HG03571 (cell line): Measurements from ENCODE around the gene OPA3.
"Not testable (repeated sequence)": the region's sequence is repeated elsewhere in the genome, so short reads cannot be mapped to it uniquely, and the experiment has no call there.

Experiments
- ATAC-seq: cut with Tn5 transposase; IDR thresholded peaks from one replicate; pipeline ENCODE4 v1.9.1; 2021; ENCODE audit not compliant: unreplicated experiment

The OPA3 gene

DNA sequence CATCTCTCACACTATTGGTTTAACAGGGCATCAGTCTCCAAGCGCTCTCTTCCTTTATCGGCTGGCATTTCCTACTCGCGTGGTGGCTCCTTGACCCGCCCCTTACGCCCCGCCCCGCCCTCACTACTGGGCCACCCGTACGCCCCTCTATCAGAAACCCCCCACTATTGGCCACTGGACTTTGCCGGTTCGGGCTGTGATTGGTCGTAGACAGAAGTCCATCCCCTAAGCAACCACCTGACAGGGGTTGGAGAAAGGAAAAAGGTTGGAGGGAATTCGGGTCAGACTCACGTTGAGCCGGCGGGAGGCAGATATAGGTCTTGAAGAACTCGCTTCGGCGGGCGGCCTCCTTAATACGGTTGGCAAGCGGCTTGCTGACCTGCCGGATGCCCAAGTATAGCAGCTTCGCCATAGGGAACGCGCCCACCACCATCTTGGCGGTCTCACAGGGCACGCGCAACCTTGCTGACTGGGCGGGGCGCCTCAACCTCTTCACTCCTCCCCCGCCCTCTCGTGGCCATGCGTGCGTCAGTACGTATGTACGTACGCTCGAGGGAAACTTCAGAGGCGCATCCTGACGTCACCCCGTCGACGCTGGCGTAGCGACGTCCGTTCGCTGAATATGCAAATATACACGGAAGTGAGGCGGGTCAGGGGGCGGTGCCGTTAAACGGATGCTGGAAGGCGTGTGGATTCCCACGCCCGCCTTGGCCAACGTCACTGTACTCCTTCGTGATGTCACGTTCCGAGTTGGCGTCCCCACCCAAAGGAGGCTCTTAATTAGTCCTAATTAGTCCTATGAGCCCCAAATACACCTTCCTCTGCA is at the start of gene OPA3:
TSS of gene OPA3 (minus strand) at position 471 of the 826 bp plus-strand sequence. CDS start at position 433, 38 bp downstream.
- peak; percentile 85 for ATAC-seq

DNA sequence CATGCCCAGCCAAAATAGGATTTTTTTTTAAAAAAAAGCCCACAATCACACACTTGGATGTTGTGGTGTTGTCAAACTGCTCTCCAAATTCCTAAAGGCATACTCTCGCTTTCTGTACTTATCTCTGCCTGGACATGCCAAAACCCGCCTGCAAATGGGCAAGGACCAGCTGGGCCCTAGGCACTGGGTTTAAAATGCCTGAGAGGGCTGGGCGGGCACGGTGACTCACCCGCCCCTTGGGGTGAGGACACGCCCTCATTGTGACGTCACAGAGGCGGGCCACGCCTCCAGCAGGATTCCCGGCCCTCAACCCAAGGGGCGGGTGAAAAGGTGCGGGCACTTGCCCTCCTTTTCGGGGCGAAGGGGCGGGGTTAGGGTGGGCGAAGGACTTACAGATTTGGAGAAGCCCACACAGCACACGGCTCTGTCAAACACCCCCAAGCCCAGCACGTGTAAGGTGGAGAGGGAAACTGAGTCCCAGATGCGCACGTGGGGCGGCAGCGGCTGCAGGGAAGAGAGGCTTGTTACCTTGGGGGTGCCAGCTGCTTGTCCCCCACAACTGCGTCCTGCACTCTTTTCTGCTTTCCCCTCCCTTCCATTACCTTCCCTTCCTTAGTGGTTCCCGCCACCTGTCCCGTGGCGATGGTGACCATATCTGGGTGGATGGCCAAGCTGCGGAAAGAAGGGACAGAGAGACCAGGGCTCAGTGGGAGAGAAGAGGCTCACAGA is 48.0 kb upstream of the OPA3 start:
- ATAC-seq, result no peak

GRCh38 chr19:45630463-45630862 is 45.9 kb upstream of the OPA3 start:
- ATAC-seq, result no peak

GRCh38 chr19:45629704-45630103 is 45.1 kb upstream of the OPA3 start:
- no peak for ATAC-seq

DNA sequence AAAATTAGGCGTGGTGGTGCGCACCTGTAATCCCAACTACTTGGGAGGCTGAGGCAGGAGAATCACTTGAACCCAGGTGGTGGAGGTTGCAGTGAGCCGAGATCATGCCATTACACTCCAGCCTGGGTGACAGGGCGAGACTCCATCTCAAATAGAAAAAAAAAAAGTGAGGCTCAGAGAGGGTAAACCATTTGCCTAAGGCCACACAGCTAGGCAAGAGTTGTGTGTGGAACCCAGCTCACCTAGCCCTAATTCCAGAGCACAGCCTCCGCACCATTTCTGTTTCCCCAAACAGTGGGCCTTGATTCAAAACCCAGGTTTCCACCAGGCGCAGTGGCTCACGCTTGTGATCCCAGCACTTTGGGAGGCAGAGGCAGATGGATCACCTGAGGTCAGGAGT is 43.6 kb upstream of the OPA3 start:
- ATAC-seq, result not testable (repeated sequence)

GRCh38 chr19:45623984-45624383 is 39.4 kb upstream of the OPA3 start:
- ATAC-seq, result no peak

DNA sequence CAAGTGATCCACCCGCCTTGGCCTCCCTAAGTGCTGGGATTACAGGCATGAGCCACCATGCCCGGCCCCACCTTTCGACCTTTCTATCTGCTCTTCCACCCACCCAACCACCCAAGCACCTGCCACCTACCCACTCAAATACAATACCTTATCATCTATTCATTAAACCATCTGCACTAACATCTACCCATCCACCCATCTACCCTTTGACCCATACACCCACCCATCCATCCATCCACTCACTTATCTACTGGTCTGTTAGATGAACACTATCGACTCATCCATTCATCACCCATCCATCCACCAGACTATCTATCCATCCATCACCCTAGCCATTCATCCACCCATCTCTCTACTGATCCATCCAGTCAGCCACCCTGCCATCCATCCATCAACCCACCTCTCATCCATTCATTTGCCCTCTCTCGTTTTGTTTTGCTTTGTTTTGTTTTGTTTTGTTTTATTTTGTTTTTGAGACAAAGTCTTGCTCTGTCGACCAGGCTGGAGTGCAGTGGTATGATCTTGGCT is 37.4 kb upstream of the OPA3 start:
- no peak for ATAC-seq

GRCh38 chr19:45621389-45621788 is 36.8 kb upstream of the OPA3 start:
- no peak for ATAC-seq

DNA sequence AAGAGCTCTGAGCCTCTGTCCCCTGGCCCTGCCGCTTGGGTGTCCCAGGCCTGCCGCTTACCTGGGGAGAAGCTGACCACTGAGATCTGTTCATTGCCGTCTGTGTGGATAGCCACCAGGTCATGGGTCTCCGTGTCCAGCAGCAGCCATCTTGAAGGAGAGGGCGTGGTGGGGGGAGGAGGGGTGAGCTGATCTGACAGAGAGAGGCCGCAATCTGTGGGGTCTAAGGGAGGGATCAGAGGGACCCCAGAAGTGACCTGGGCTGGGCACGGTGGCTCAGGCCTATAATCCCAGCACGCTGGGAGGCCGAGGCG is 32.1 kb upstream of the OPA3 start:
- ATAC-seq, result no peak

- ATAC-seq, result no peak
These were observed 31.4 kb upstream of the OPA3 start for GRCh38 chr19:45615795-45616703.

DNA sequence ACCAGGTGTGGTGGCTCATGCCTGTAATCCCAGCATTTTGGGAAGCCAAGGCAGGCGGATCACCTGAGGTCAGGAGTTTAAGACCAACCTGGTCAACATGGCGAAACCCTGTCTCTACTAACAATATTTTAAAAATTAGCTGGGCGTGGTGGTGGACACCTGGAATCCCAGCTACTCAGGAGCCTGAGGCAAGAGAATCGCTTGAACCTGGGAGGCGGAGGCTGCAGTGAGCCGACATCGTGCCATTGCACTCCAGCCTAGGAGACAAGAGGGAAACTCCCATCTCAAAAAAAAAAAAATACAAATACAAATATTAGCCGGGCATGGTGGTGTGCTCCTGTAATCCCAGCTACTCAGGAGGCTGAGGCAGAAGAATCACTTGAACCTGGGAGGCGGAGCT is 30.5 kb upstream of the OPA3 start:
- not testable (repeated sequence) for ATAC-seq

GRCh38 chr19:45613926-45614725 is 29.5 kb upstream of the OPA3 start:
- ATAC-seq, result no peak

- no peak for ATAC-seq
These were observed 24.3 kb upstream of the OPA3 start for GRCh38 chr19:45608948-45609347.

GRCh38 chr19:45607071-45608029 is 22.7 kb upstream of the OPA3 start:
- no peak for ATAC-seq

DNA sequence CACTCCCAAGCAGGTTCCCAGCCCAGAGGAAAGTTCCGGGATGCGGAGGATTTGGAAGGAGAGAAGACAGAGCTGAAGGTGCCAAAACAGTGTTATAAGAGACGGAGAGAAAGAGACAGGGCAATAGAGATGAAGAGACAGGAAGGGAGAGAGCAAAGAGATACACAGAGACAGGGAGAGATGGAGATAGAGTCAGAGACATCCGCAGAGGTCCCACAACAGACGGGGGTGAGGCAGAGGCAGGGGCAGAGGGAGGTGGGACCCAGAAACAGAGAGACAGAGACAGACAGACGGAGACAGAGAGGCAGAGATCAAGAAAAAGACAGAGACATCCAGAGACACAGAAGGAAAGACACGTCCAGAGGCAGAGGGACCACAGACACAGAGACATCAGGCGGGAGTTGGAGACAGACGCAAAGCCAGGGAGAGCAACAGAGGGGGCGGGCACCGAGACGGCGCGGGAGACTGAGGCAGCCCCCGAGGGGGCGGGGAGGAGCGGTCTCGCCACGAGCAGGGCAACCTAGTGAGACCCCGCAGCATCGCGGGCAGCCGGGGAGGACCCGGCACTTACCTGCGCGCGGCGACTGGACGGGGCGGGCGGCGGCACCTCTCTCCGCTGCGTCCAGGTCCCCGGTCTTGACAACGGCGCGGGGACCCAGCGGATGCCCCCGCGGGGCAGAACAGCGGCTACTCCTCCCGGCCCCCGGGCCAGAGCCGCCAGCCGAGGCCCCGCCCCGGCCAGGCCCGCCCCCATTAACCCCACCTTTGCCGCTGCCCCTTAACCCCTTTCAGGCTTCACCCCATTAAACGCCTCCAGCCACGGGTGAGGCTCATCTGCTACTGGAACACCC is 17.1 kb upstream of the OPA3 start, which contains the start of gene GPR4:
TSS of gene GPR4 (minus strand) at position 689 of the 851 bp plus-strand sequence. CDS start 10,346 bp downstream, outside the sequence.
- ATAC-seq, result no peak

DNA sequence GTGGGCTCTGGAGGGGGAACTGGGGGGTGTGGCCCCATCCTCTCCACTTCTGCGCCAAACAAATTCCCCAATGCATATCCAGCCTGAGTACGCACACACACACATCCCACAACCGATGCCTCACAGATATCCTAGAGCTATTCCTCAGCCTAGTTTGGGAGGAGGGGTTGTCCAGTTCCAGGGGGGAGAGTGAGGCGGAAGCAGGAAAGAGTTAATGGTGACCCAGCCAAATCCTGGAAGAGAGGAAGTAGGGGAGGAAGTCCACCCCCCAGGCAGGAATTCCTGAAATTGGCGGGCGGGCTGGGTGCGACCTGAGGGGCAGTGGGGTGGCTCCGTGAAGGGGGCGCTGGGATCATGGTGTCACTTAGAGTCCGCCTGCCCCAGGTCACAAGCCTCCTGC is 16.5 kb upstream of the OPA3 start:
- ATAC-seq, result no peak

DNA sequence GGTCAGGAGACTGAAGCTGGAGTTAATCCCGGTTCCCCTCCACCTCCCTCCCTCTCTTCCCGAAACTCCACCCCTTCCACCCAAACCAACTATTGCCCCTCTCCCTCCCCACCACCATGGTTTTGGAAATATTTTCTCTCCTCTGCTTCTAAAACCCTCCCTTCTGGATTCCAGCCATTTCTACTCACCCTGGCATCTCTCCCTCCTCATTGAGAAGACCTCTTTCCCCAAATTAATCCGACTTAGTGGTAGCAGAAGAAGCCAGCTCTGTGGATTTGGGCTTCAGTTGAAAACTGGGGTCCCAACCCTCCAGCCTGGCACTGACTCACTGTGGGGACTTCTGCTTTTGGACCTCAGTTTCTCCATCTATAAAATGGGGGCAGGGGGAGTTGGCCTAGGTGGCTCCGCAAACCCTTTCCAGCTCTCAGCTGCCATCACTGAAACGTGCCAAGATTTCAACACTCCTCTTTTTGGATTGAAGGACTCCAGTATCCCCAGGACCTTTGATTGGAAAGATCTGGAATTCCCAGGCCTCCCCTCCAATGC is 15.8 kb upstream of the OPA3 start:
- ATAC-seq, result no peak

DNA sequence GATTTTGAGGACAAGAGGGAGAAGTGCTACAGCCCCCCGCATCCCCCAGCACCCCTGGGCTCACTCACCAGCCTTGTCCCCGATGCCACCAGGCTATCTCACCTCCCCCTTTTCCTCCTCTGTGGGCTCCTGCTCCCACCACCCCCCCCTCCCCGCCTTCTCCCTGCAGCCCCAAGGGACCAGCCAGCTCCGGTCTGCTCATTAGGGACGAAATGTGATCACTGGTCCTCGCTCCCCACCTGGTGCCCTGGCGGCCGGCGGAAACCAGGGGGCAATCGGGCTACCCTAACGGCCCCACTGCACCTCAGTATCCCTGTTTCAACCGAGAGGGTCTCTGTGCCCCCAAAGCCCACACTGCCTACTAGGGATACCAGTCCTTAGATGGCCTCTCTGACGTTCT is 14.7 kb upstream of the OPA3 start:
- no peak for ATAC-seq
